Naive B cell (primary cell): Measurements from ENCODE around the gene FASN. TPM values are rescaled to one million over a fixed set of nuclear protein-coding genes. Genes with fewer than 3 reads are reported as not detected.

Source experiments
- ATAC-seq, 2 donors: fragments of 150-1000 bp; cut with Tn5 transposase; 2 replicates each; pipeline ENCODE4 v1.10.0; 2021; ENCODE audit warnings: low read depth in 2 of 2, mild to moderate bottlenecking in 2 of 2, moderate library complexity in 2 of 2
- DNase-seq: peaks from one replicate; pipeline ENCODE4 v3.0.0; 2022
- H3K27ac Mint-ChIP-seq, 6 donors: one replicate each; pipeline ENCODE4 v1.8.0; 2020 to 2022; ENCODE audit warnings: mild to moderate bottlenecking in 6 of 6, mixed read lengths in 6 of 6, moderate library complexity in 5 of 6, inconsistent platforms in 2 of 6
- H3K27me3 Mint-ChIP-seq, 3 donors: one replicate each; pipeline ENCODE4 v1.8.0; 2021 to 2022; ENCODE audit warnings: mixed read lengths in 3 of 3, mild to moderate bottlenecking in 1 of 3
- H3K36me3 Mint-ChIP-seq, 2 donors: one replicate each; pipeline ENCODE4 v1.8.0; 2020 to 2022; ENCODE audit warnings: mixed read lengths in 2 of 2, inconsistent platforms in 1 of 2, mild to moderate bottlenecking in 1 of 2
- H3K4me1 Mint-ChIP-seq, 3 donors: one replicate each; pipeline ENCODE4 v1.8.0; 2020 to 2022; ENCODE audit warnings: mixed read lengths in 3 of 3, inconsistent platforms in 1 of 3, mild to moderate bottlenecking in 1 of 3, moderate library complexity in 1 of 3
- H3K4me3 Mint-ChIP-seq, 8 donors: one replicate each; pipeline ENCODE4 v1.8.0; 2020 to 2022; ENCODE audit warnings: mild to moderate bottlenecking in 8 of 8, mixed read lengths in 8 of 8, moderate library complexity in 8 of 8, inconsistent platforms in 2 of 8
- H3K9me3 Mint-ChIP-seq, 7 donors: one replicate each; pipeline ENCODE4 v1.8.0; 2020 to 2022; ENCODE audit warnings: mixed read lengths in 7 of 7, mild to moderate bottlenecking in 5 of 7, inconsistent platforms in 2 of 7, moderate library complexity in 1 of 7
- polyA plus RNA-seq, 6 donors: library from polyadenylated mRNA; unstranded; fragments of 300-500 nt; fragmentation: Illumina TruSeq; gene quantifications; one replicate each; pipeline ENCODE4 v1.2.3, GENCODE V29; 2021; ENCODE audit warnings: low read depth in 6 of 6

The FASN gene
- polyA plus RNA-seq, 6 donors from 2014 or later, result 0.05 to 0.75 (median 0.50) TPM; not detected in 1

GRCh38 chr17:82113422-82113821 is 15.4 kb upstream of the FASN start:
- Mint-ChIP-seq H3K36me3 (no peaks in the 10 kb centered on the region), H3K27ac (no peak overlapping the region), H3K4me3 (no peak overlapping the region), H3K27me3 (no peaks in the 10 kb centered on the region), H3K9me3 (no peaks in the 10 kb centered on the region), H3K4me1 (peaks cover 0 to 7% (median 0%) of the 10 kb centered on the region in 3 donors)
- DNase-seq, result no peak
- no peak for ATAC-seq

GRCh38 chr17:82112914-82113311 is 14.9 kb upstream of the FASN start:
- Mint-ChIP-seq H3K4me3 (no peak overlapping the region), H3K9me3 (no peaks in the 10 kb centered on the region), H3K4me1 (peaks cover 0 to 8% (median 0%) of the 10 kb centered on the region in 3 donors), H3K36me3 (no peaks in the 10 kb centered on the region), H3K27me3 (no peaks in the 10 kb centered on the region), H3K27ac (no peak overlapping the region)
- no peak for ATAC-seq
- no peak for DNase-seq

GRCh38 chr17:82112181-82112913 is 14.3 kb upstream of the FASN start:
- no peaks in the 10 kb centered on the region for H3K9me3 Mint-ChIP-seq
- H3K4me1 Mint-ChIP-seq, result peaks cover 0 to 8% (median 0%) of the 10 kb centered on the region in 3 donors
- H3K27ac Mint-ChIP-seq, result no peak overlapping the region
- H3K36me3 Mint-ChIP-seq, result no peaks in the 10 kb centered on the region
- no peak for DNase-seq
- ATAC-seq, result no peak
- H3K4me3 Mint-ChIP-seq, result no peak overlapping the region
- H3K27me3 Mint-ChIP-seq, result no peaks in the 10 kb centered on the region

GRCh38 chr17:82110298-82110697 is 12.3 kb upstream of the FASN start:
- H3K9me3 Mint-ChIP-seq, result no peaks in the 10 kb centered on the region
- H3K4me3 Mint-ChIP-seq, result peak overlapping the region in 2 of 8 donors; percentile 16 to 42
- no peaks in the 10 kb centered on the region for H3K27me3 Mint-ChIP-seq

GRCh38 chr17:82108961-82109475 is 11.0 kb upstream of the FASN start:
- ATAC-seq, result no peak
- peak overlapping the region in 2 of 6 donors; percentile 5 to 26 for H3K27ac Mint-ChIP-seq
- peak overlapping the region in 4 of 8 donors; percentile 30 to 67 (median 52) for H3K4me3 Mint-ChIP-seq

More at GRCh38 chr17:82110298-82110697, 12.3 kb upstream of the FASN start:
- Mint-ChIP-seq H3K27ac (peak overlapping the region in 2 of 6 donors; percentile 32 to 85), H3K4me1 (peaks cover 8 to 22% (median 12%) of the 10 kb centered on the region in 3 donors), H3K36me3 (no peaks in the 10 kb centered on the region)
- DNase-seq, result no peak
- ATAC-seq, result no peak

GRCh38 chr17:82108496-82108945 is 10.5 kb upstream of the FASN start:
- H3K9me3 Mint-ChIP-seq, result no peaks in the 10 kb centered on the region
- H3K27ac Mint-ChIP-seq, result peak overlapping the region in 2 of 6 donors; percentile 5 to 6
- peak overlapping the region in 6 of 8 donors; percentile 40 to 93 (median 58) for H3K4me3 Mint-ChIP-seq
- DNase-seq (no peak), ATAC-seq (no peak)
- no peaks in the 10 kb centered on the region for H3K27me3 Mint-ChIP-seq
- peaks cover 8 to 30% (median 17%) of the 10 kb centered on the region in 3 donors for H3K4me1 Mint-ChIP-seq
- H3K36me3 Mint-ChIP-seq, result no peaks in the 10 kb centered on the region

More at GRCh38 chr17:82108961-82109475, 11.0 kb upstream of the FASN start:
- Mint-ChIP-seq H3K27me3 (no peaks in the 10 kb centered on the region), H3K4me1 (peaks cover 8 to 30% (median 17%) of the 10 kb centered on the region in 3 donors), H3K36me3 (no peaks in the 10 kb centered on the region), H3K9me3 (no peaks in the 10 kb centered on the region)
- no peak for DNase-seq

- Mint-ChIP-seq H3K27ac (peak overlapping the region in 2 of 6 donors; percentile 6 to 47), H3K4me3 (peak overlapping the region in 4 of 8 donors; percentile 51 to 93 (median 75)), H3K4me1 (peaks cover 8 to 30% (median 18%) of the 10 kb centered on the region in 3 donors), H3K9me3 (no peaks in the 10 kb centered on the region), H3K36me3 (no peaks in the 10 kb centered on the region), H3K27me3 (no peaks in the 10 kb centered on the region)
- DNase-seq (no peak), ATAC-seq (no peak)
Observed at GRCh38 chr17:82108038-82108437, 10.0 kb upstream of the FASN start.

GRCh38 chr17:82107341-82107860 is 9.4 kb upstream of the FASN start:
- Mint-ChIP-seq H3K27ac (peak overlapping the region in 1 of 6 donors; percentile 50), H3K4me3 (peak overlapping the region; percentile 23 to 93 (median 48)), H3K9me3 (no peaks in the 10 kb centered on the region), H3K4me1 (peaks cover 8 to 30% (median 19%) of the 10 kb centered on the region in 3 donors), H3K27me3 (no peaks in the 10 kb centered on the region), H3K36me3 (no peaks in the 10 kb centered on the region)
- ATAC-seq, result no peak
- no peak for DNase-seq

GRCh38 chr17:82106688-82107305 is 8.8 kb upstream of the FASN start:
- Mint-ChIP-seq H3K4me3 (peak overlapping the region; percentile 92 to 96 (median 93)), H3K4me1 (peaks cover 8 to 30% (median 19%) of the 10 kb centered on the region in 3 donors), H3K27ac (peak overlapping the region; percentile 89 to 96 (median 92)), H3K27me3 (no peaks in the 10 kb centered on the region), H3K9me3 (no peaks in the 10 kb centered on the region), H3K36me3 (no peaks in the 10 kb centered on the region)
- ATAC-seq (peak; percentile 51 to 56), DNase-seq (no peak)

GRCh38 chr17:82105882-82106687 is 8.0 kb upstream of the FASN start:
- DNase-seq, result peak; percentile 56
- Mint-ChIP-seq H3K36me3 (no peaks in the 10 kb centered on the region), H3K27ac (peak overlapping the region; percentile 89 to 96 (median 92)), H3K4me3 (peak overlapping the region; percentile 92 to 96 (median 93)), H3K9me3 (no peaks in the 10 kb centered on the region), H3K4me1 (peaks cover 8 to 30% (median 19%) of the 10 kb centered on the region in 3 donors), H3K27me3 (no peaks in the 10 kb centered on the region)
- ATAC-seq, result peak; percentile 93 to 94

GRCh38 chr17:82105417-82105881 is 7.4 kb upstream of the FASN start:
- ATAC-seq, result no peak
- no peak for DNase-seq
- H3K4me1 Mint-ChIP-seq, result peaks cover 8 to 30% (median 19%) of the 10 kb centered on the region in 3 donors
- H3K4me3 Mint-ChIP-seq, result peak overlapping the region in 6 of 8 donors; percentile 12 to 94 (median 92)
- no peaks in the 10 kb centered on the region for H3K27me3 Mint-ChIP-seq
- H3K36me3 Mint-ChIP-seq, result no peaks in the 10 kb centered on the region
- H3K9me3 Mint-ChIP-seq, result no peaks in the 10 kb centered on the region
- peak overlapping the region in 3 of 6 donors; percentile 69 to 95 (median 89) for H3K27ac Mint-ChIP-seq

- Mint-ChIP-seq H3K36me3 (no peaks in the 10 kb centered on the region), H3K4me3 (peak overlapping the region in 7 of 8 donors; percentile 12 to 93 (median 59)), H3K4me1 (peaks cover 8 to 30% (median 23%) of the 10 kb centered on the region in 3 donors), H3K27me3 (no peaks in the 10 kb centered on the region), H3K27ac (peak overlapping the region in 2 of 6 donors; percentile 24 to 66), H3K9me3 (no peaks in the 10 kb centered on the region)
- DNase-seq (no peak), ATAC-seq (no peak)
Observed at GRCh38 chr17:82104797-82105416, 6.9 kb upstream of the FASN start.
